Natural killer cell treated with Interleukin-12 subunit alpha and Interleukin-12 subunit beta and Interleukin-15 and Interleukin-18, amount 100 ng/mL, for 72 hours (primary cell): ENCODE data around the gene TM9SF1. TPM values are rescaled to one million over a fixed set of nuclear protein-coding genes. Genes with fewer than 3 reads are reported as not detected.
A peak's percentile ranks its signal among the peaks of the same experiment; 100 is the strongest.

ENCODE experiments used
- ATAC-seq, 2 donors: fragments of 150-1000 bp; cut with Tn5 transposase in 1 of 2; sonication (Bioruptor Pico), chemical (Tn5 transposase) in 1 of 2; 2 replicates each; pipeline ENCODE4 v1.10.0; 2021
- DNase-seq: peaks from one replicate; pipeline ENCODE4 v3.0.0; 2022; ENCODE audit warnings: low spot score
- H3K27ac Mint-ChIP-seq, 2 donors: 1 replicate in 1 of 2; 2 replicates in 1 of 2; pipeline ENCODE4 v1.8.0; 2022; ENCODE audit warnings: mixed read lengths in 2 of 2, mild to moderate bottlenecking in 1 of 2, moderate library complexity in 1 of 2
- H3K27me3 Mint-ChIP-seq, 2 donors: 1 replicate in 1 of 2; 2 replicates in 1 of 2; pipeline ENCODE4 v1.8.0; 2022; ENCODE audit warnings: mixed read lengths in 2 of 2
- H3K36me3 Mint-ChIP-seq: one replicate; pipeline ENCODE4 v1.8.0; 2022; ENCODE audit warnings: mixed read lengths
- H3K4me1 Mint-ChIP-seq, 2 donors: 1 replicate in 1 of 2; 2 replicates in 1 of 2; pipeline ENCODE4 v1.8.0; 2022; ENCODE audit warnings: low read depth in 2 of 2, mixed read lengths in 2 of 2, mild to moderate bottlenecking in 1 of 2
- H3K4me3 Mint-ChIP-seq: one replicate; pipeline ENCODE4 v1.8.0; 2022; ENCODE audit warnings: mixed read lengths
- H3K9me3 Mint-ChIP-seq: 2 replicates; pipeline ENCODE4 v1.8.0; 2022; ENCODE audit warnings: mixed read lengths
- total RNA-seq, 2 donors: library from RNA; stranded (reverse); gene quantifications; one replicate each; pipeline ENCODE4 v1.2.3, GENCODE V29; 2022

Gene TM9SF1
- total RNA-seq, 2 donors from 2014 or later: 27.6 to 30.2 TPM

DNA sequence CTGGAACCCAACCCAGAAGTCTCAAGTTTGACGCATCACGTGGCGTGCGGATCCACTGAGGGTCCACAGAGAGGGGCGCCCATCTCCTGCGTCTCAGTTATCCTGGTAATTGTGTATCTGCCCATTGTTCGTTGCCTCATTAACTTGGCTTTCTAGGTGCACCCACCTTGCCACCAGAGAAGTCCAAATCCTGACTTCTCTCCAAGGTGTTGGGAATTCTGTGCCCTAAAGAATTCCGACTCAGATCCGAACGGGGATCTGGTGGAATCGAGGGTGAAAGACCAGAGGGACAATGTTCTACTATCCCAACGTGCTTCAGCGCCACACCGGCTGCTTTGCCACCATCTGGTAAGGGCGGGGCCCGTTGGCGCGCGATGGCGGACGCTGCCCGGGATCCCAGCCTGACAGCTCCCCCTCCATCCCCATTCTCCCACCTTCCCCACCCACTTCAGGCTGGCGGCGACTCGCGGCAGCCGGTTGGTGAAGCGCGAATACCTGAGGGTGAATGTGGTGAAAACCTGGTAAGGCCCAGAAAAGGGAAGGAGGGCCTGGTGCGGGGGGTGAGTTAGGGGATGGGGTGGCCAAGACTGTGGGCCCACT, 22.9 kb downstream of the TM9SF1 start:
- Mint-ChIP-seq H3K4me1 (peaks cover 18 to 20% of the 10 kb centered on the region in 2 donors), H3K27me3 (no peaks in the 10 kb centered on the region), H3K27ac (peak overlapping the region in 1 of 2 donors; percentile 56), H3K9me3 (no peaks in the 10 kb centered on the region), H3K4me3 (peak overlapping the region; percentile 81), H3K36me3 (peaks cover 13% of the 10 kb centered on the region)
- ATAC-seq: no peak
- no peak for DNase-seq

GRCh38 chr14:24171422-24172260, 23.6 kb downstream of the TM9SF1 start, which contains the start of gene REC8:
TSS of gene REC8 (plus strand) at chr14:24172080. CDS start at chr14:24172553, 473 bp downstream.
- no peaks in the 10 kb centered on the region for H3K27me3 Mint-ChIP-seq
- H3K4me1 Mint-ChIP-seq: peaks cover 19 to 21% of the 10 kb centered on the region in 2 donors

DNA sequence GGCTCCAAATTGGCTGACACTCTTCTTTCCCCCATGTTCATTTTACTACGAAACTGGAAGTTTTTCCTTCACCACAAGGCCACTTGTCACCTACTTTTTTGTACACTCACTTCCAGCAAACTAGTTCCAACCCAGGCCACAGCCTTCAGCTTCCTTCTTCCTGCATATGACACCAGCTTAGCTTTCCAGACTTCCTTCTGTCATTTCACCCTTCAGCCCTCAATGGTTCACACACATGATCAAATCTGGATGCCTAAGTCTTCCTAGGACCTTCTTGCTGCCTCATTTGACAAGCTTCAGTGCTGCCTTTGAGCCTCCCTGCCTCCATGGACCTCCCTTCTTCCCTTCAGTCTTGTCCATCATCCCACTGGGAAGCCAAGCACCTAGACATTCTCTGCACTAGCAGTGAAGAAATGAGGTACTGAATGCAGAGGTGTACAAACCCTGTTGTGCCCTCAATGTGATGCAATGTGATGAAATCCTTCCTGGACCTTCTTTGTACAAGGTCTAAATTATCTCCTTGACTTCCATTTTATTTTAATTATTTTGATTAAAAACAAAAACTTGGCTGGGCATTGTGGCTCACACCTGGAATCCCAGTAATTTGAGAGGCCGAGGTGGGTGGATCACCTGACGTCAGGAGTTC, 27.6 kb downstream of the TM9SF1 start:
- DNase-seq: no peak
- Mint-ChIP-seq H3K36me3 (peaks cover 24% of the 10 kb centered on the region), H3K27me3 (no peaks in the 10 kb centered on the region), H3K4me3 (no peak overlapping the region), H3K27ac (peak overlapping the region; percentile 52 to 71), H3K4me1 (peaks cover 27 to 44% of the 10 kb centered on the region in 2 donors), H3K9me3 (no peaks in the 10 kb centered on the region)
- ATAC-seq: no peak

More at GRCh38 chr14:24171422-24172260, 23.6 kb downstream of the TM9SF1 start, which contains the start of gene REC8:
- Mint-ChIP-seq H3K4me3 (peak within 1 kb of the TSS; percentile 81), H3K36me3 (peaks cover 15% of the 10 kb centered on the region), H3K27ac (peak within 1 kb of the TSS; percentile 56 to 74), H3K9me3 (no peaks in the 10 kb centered on the region)
- DNase-seq: peak; percentile 76
- ATAC-seq: peak; percentile 83 to 86

- Mint-ChIP-seq H3K36me3 (peaks cover 24% of the 10 kb centered on the region), H3K27me3 (no peaks in the 10 kb centered on the region), H3K4me3 (no peak overlapping the region), H3K9me3 (no peaks in the 10 kb centered on the region), H3K4me1 (peaks cover 33 to 51% of the 10 kb centered on the region in 2 donors), H3K27ac (peak overlapping the region in 1 of 2 donors; percentile 71)
- DNase-seq: no peak
- no peak for ATAC-seq
These were observed 29.5 kb downstream of the TM9SF1 start for GRCh38 chr14:24165785-24166184.

GRCh38 chr14:24164518-24164991, 30.7 kb downstream of the TM9SF1 start:
- H3K27me3 Mint-ChIP-seq: no peaks in the 10 kb centered on the region
- H3K4me3 Mint-ChIP-seq: peak overlapping the region; percentile 38
- H3K27ac Mint-ChIP-seq: peak overlapping the region; percentile 64 to 71
- DNase-seq (no peak), ATAC-seq (no peak)
- peaks cover 22% of the 10 kb centered on the region for H3K36me3 Mint-ChIP-seq
- no peaks in the 10 kb centered on the region for H3K9me3 Mint-ChIP-seq
- H3K4me1 Mint-ChIP-seq: peaks cover 39 to 49% of the 10 kb centered on the region in 2 donors

DNA sequence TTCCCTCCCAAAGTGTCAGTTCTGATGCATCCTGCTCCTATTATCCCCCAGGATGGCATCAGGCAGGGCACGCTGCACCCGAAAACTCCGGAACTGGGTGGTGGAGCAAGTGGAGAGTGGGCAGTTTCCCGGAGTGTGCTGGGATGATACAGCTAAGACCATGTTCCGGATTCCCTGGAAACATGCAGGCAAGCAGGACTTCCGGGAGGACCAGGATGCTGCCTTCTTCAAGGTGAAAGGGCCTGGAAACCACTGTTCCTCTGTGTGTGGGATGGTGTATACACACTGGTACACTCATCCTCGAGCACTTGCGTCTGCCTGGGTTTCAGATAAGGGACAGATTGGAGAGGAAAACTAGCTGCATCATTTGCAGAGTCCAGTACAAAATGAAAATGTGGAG, 33.1 kb downstream of the TM9SF1 start:
- no peaks in the 10 kb centered on the region for H3K9me3 Mint-ChIP-seq
- H3K27me3 Mint-ChIP-seq: no peaks in the 10 kb centered on the region
- peak overlapping the region; percentile 95 to 97 for H3K27ac Mint-ChIP-seq
- peak overlapping the region; percentile 96 for H3K4me3 Mint-ChIP-seq
- peaks cover 9% of the 10 kb centered on the region for H3K36me3 Mint-ChIP-seq
- DNase-seq (no peak), ATAC-seq (no peak)
- H3K4me1 Mint-ChIP-seq: peaks cover 26 to 38% of the 10 kb centered on the region in 2 donors

DNA sequence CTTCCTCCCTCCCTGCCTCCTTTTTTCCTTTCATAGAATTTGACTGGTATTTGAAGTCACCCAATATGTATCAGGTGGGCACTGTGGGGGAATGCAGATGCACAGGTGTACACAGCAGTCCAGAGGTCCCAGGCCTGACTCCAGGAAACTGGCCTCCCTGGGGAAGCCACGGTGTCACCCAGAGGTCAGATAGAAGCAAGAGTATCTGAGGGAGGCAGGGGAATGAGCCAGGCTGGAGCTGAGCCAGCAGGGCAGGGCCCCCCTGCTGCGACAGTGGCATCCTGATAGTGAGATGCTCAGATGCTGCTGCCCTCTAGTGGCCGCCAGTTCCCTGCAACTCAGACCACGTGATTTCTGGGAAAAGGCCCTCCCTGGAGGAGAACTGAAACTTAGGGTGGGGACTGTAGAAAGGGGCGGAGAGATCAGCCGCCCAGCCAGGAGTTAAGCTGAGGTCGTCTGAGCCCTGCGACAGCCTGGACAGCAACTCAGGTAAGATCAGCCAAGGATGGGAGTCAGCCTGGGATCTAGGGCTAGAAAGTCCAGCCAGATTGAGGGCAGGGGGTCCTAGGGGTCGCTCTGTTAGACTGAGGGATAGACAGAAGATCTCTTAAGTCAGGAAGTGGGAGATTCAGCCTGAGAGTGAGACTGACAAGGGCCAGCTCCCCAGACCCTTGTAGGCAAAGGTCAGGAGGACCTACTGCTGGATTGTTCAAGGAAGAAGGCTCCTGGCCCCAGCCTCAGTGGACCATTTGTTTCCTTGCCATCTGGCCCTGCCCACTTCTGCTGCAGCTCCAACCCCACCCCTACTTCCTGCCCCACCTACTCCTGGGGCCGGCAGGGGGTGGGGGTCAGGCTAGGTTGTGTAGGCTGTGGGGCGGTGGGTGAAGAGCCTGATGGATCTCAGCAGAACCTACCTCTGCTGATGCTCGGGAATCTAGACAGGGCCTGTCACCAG, 34.1 kb downstream of the TM9SF1 start, which contains the start of gene IRF9:
TSS of gene IRF9 (plus strand) at position 416 of the 955 bp plus-strand sequence. CDS start 880 bp downstream, outside the sequence.
- Mint-ChIP-seq H3K4me3 (peak within 1 kb of the TSS; percentile 96), H3K9me3 (no peaks in the 10 kb centered on the region), H3K27me3 (no peaks in the 10 kb centered on the region), H3K36me3 (peaks cover 15% of the 10 kb centered on the region), H3K27ac (peak within 1 kb of the TSS; percentile 95 to 97), H3K4me1 (peaks cover 26 to 41% of the 10 kb centered on the region in 2 donors)
- DNase-seq (peak; percentile 96), ATAC-seq (peak; percentile 91 to 93)

DNA sequence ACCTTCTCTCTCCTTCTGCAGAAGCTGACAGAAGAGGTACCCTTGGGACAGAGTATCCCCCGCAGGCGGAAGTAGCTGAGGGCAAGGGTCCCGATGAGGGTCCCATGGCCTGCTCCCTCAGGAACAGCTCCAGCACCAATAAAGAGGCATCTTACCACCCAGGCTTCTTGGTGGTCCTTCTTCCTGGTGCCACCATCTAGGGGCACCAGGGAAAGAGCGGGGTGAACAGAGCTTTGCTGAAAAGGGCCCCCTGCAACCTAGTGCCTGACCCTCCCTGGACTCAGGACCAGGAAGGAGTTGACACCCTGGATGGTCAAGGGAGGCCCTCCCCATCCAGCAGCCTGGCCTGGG, 34.8 kb downstream of the TM9SF1 start:
- Mint-ChIP-seq H3K27ac (peak overlapping the region; percentile 95 to 97), H3K27me3 (no peaks in the 10 kb centered on the region), H3K4me1 (peaks cover 26 to 42% of the 10 kb centered on the region in 2 donors), H3K36me3 (peaks cover 21% of the 10 kb centered on the region), H3K9me3 (no peaks in the 10 kb centered on the region), H3K4me3 (no peak overlapping the region)
- peak in 1 of 2 donors; percentile 1 for ATAC-seq
- no peak for DNase-seq

DNA sequence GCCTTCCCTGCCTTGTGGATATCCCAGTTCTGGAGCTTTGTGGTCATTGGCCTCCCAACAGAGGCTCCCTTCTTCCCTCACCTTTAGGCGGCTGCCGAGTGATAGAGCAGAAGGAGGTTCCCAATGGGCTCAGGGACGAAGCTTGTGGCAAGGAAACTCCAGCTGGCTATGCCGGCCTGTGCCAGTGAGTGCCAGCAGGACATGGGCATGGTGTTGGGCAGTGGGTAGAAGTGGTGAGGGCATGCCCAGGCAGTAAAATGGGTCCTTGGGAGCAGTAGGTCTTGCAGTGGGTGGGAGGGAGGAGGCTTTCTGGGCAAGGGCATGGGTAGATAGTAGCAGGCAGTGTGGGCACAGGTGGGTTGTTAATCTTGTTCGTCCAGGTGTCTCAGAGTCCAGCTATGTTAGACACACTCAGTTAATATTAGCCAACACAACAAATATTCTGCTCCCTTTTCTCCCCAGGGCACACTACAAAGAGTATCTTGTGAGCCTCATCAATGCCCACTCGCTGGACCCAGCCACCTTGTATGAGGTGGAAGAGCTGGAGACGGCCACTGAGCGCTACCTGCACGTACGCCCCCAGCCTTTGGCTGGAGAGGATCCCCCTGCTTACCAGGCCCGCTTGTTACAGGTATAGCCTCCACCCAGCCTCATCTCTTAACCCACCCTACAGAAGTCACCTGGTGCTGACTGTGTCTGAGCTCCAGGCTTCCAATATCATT, 35.3 kb downstream of the TM9SF1 start:
- DNase-seq (no peak), ATAC-seq (no peak)
- H3K9me3 Mint-ChIP-seq: no peaks in the 10 kb centered on the region
- H3K4me3 Mint-ChIP-seq: no peak overlapping the region
- peaks cover 23% of the 10 kb centered on the region for H3K36me3 Mint-ChIP-seq
- no peaks in the 10 kb centered on the region for H3K27me3 Mint-ChIP-seq
- peaks cover 26 to 41% of the 10 kb centered on the region in 2 donors for H3K4me1 Mint-ChIP-seq
- peak overlapping the region; percentile 95 to 97 for H3K27ac Mint-ChIP-seq

- ATAC-seq (no peak), DNase-seq (no peak)
- peak overlapping the region in 1 of 2 donors; percentile 62 for H3K27ac Mint-ChIP-seq
- no peak overlapping the region for H3K4me3 Mint-ChIP-seq
- peaks cover 14% of the 10 kb centered on the region for H3K36me3 Mint-ChIP-seq
- H3K4me1 Mint-ChIP-seq: peaks cover 17 to 24% of the 10 kb centered on the region in 2 donors
- H3K9me3 Mint-ChIP-seq: no peaks in the 10 kb centered on the region
- no peaks in the 10 kb centered on the region for H3K27me3 Mint-ChIP-seq
These were observed 37.9 kb downstream of the TM9SF1 start for GRCh38 chr14:24157331-24157730.

DNA sequence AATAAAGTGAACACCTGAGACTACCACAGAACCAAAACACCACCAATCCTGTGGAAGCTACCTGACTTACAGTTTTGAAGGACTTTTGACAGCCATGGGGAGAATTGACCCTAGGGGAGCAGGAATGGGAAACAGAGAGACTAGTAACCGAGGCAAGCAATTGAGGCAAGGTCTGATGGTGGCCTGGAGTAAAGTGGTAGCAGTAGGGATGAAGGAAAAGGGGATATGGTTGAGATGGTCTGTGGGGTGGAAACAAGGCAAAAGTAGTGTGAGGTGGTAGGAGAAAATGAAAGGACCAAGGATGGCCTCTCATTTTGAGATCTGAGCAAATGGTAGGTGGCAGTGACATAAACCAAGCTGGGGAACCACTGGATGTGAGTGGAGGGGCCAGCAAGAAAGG, 38.4 kb downstream of the TM9SF1 start:
- peaks cover 14% of the 10 kb centered on the region for H3K36me3 Mint-ChIP-seq
- peaks cover 13 to 19% of the 10 kb centered on the region in 2 donors for H3K4me1 Mint-ChIP-seq
- no peaks in the 10 kb centered on the region for H3K9me3 Mint-ChIP-seq
- ATAC-seq (no peak), DNase-seq (no peak)
- H3K4me3 Mint-ChIP-seq: no peak overlapping the region
- H3K27ac Mint-ChIP-seq: peak overlapping the region in 1 of 2 donors; percentile 62
- no peaks in the 10 kb centered on the region for H3K27me3 Mint-ChIP-seq

GRCh38 chr14:24155100-24155499, 40.1 kb downstream of the TM9SF1 start:
- peak overlapping the region in 1 of 2 donors; percentile 72 for H3K27ac Mint-ChIP-seq
- no peaks in the 10 kb centered on the region for H3K9me3 Mint-ChIP-seq
- no peak for DNase-seq
- peaks cover 14% of the 10 kb centered on the region for H3K36me3 Mint-ChIP-seq
- peaks cover 5 to 14% of the 10 kb centered on the region in 2 donors for H3K4me1 Mint-ChIP-seq
- ATAC-seq: no peak
- no peaks in the 10 kb centered on the region for H3K27me3 Mint-ChIP-seq
- no peak overlapping the region for H3K4me3 Mint-ChIP-seq
